ENCODE measurements around the gene RNF26.

Gene RNF26

GRCh38 chr11:119378851-119379465, 44.6 kb downstream of the RNF26 start:
- no peaks in the 10 kb centered on the region for H3K36me3 ChIP-seq (ENCODE audit: control insufficient read depth in 2 of 2, insufficient read depth in 1 of 2, low read length in 2 of 2)
- CTCF ChIA-PET, result interaction anchor here (0.7 to 13.7 kb wide), 7 partner anchors 17 to 124 kb away, joined by 3 to 160 read pairs (median 5); partner anchors contain the start of gene RNF26
- no peak overlapping the region for H3K27ac ChIP-seq (ENCODE audit: extremely low read depth, low read depth, low read length)
- no peak overlapping the region for H3K4me3 ChIP-seq (ENCODE audit: low read depth, low read length)
- H3K9me3 ChIP-seq (ENCODE audit: control insufficient read depth, insufficient read depth, low read depth, low read length), result no peaks in the 10 kb centered on the region
- no peaks in the 10 kb centered on the region; the same call in 1 of the 2 replicates for H3K4me1 ChIP-seq (ENCODE audit: control insufficient read depth, insufficient read depth, low read length)
- POLR2A ChIA-PET, result interaction anchor here (0.9 to 1.6 kb wide), 4 partner anchors 18 to 60 kb away, joined by 3 to 9 read pairs (median 4); no protein-coding TSS in a partner anchor
- peak; percentile 28; the same call in 1 of the 2 replicates for TF ChIP-seq PRDM1 (tag by site-specific recombination; IDR thresholded peaks at IDR 0.05)
- TF ChIP-seq ZNF48 (tag by site-specific recombination; IDR thresholded peaks at IDR 0.05), result no peak

GRCh38 chr11:119380160-119380826, 46.0 kb downstream of the RNF26 start:
- CTCF ChIA-PET, result interaction anchor here (0.6 to 13.7 kb wide), 19 partner anchors 9 to 1090 kb away, joined by 3 to 160 read pairs (median 4); partner anchors contain the start of gene RNF26
- no peaks in the 10 kb centered on the region for H3K36me3 ChIP-seq (ENCODE audit: control insufficient read depth in 2 of 2, insufficient read depth in 1 of 2, low read length in 2 of 2)
- H3K4me1 ChIP-seq (ENCODE audit: control insufficient read depth, insufficient read depth, low read length), result no peaks in the 10 kb centered on the region; the same call in 1 of the 2 replicates
- TF ChIP-seq KLF1 (tag by site-specific recombination; IDR thresholded peaks at IDR 0.05), result 0 out of 2 replicates have a peak, but pooled peaks have one; percentile 10
- no peak for TF ChIP-seq ZNF24 (tag by site-specific recombination; IDR thresholded peaks at IDR 0.05)
- POLR2A ChIA-PET, result interaction anchor here (1.2 to 1.5 kb wide), 2 partner anchors 42 to 56 kb away, joined by 4 to 7 read pairs; no protein-coding TSS in a partner anchor
- H3K4me3 ChIP-seq (ENCODE audit: low read depth, low read length), result no peak overlapping the region
- no peak overlapping the region for H3K27ac ChIP-seq (ENCODE audit: extremely low read depth, low read depth, low read length)
- H3K9me3 ChIP-seq (ENCODE audit: control insufficient read depth, insufficient read depth, low read depth, low read length), result no peaks in the 10 kb centered on the region

GRCh38 chr11:119380827-119381180, 46.5 kb downstream of the RNF26 start:
- no peak overlapping the region for H3K27ac ChIP-seq (ENCODE audit: extremely low read depth, low read depth, low read length)
- POLR2A ChIA-PET, result interaction anchor here (0.8 to 1.5 kb wide), 5 partner anchors 20 to 259 kb away, joined by 3 to 7 read pairs (median 4); partner anchors contain the start of gene HINFP
- H3K36me3 ChIP-seq (ENCODE audit: control insufficient read depth in 2 of 2, insufficient read depth in 1 of 2, low read length in 2 of 2), result no peaks in the 10 kb centered on the region
- peak overlapping the region; percentile 45; the same call in 1 of the 2 replicates for H3K4me3 ChIP-seq (ENCODE audit: low read depth, low read length)
- H3K9me3 ChIP-seq (ENCODE audit: control insufficient read depth, insufficient read depth, low read depth, low read length), result no peaks in the 10 kb centered on the region
- CTCF ChIA-PET, result interaction anchor here (0.6 to 13.7 kb wide), 22 partner anchors 7 to 326 kb away, joined by 3 to 160 read pairs (median 4); partner anchors contain the start of genes C1QTNF5 and RNF26
- no peaks in the 10 kb centered on the region; the same call in 1 of the 2 replicates for H3K4me1 ChIP-seq (ENCODE audit: control insufficient read depth, insufficient read depth, low read length)
- TF ChIP-seq ZNF658 (tag by site-specific recombination; IDR thresholded peaks at IDR 0.05) (no peak), ZSCAN30 (tag by site-specific recombination; IDR thresholded peaks at IDR 0.05) (no peak), ZNF623 (tag by site-specific recombination; IDR thresholded peaks at IDR 0.05) (no peak), EGR2 (tag by site-specific recombination; IDR thresholded peaks at IDR 0.05; ENCODE audit: low read depth) (no peak), ZBTB26 (tag by site-specific recombination; optimal IDR thresholded peaks at IDR 0.05) (no peak), ZNF580 (tag by site-specific recombination; IDR thresholded peaks at IDR 0.05) (no peak), MEIS1 (CRISPR knock-in tag; IDR thresholded peaks at IDR 0.05; ENCODE audit: borderline replicate concordance) (no peak), ZNF621 (tag by site-specific recombination; IDR thresholded peaks at IDR 0.05) (no peak), PATZ1 (tag by site-specific recombination; IDR thresholded peaks at IDR 0.05) (no peak), ZNF837 (tag by site-specific recombination; IDR thresholded peaks at IDR 0.05) (no peak), PRDM4 (tag by site-specific recombination; IDR thresholded peaks at IDR 0.05) (no peak), ZNF148 (tag by site-specific recombination; IDR thresholded peaks at IDR 0.05; ENCODE audit: borderline replicate concordance) (no peak), SP3 (tag by site-specific recombination; IDR thresholded peaks at IDR 0.05) (no peak), ZNF133 (tag by site-specific recombination; IDR thresholded peaks at IDR 0.05) (no peak)

Data from HEK293 (cell line).